Mesothelial cell of epicardium (in vitro differentiated cells): ENCODE results near the gene GSG1L. TPM values are rescaled to one million over a fixed set of nuclear protein-coding genes. Genes with fewer than 3 reads are reported as not detected.

Experiments
- DNase-seq, 2 experiments: peaks; one replicate each; pipeline ENCODE4 v3.0.0; 2021; ENCODE audit warnings: low spot score in 2 of 2; ENCODE audit not compliant: unreplicated experiment in 2 of 2
- H3K27ac Mint-ChIP-seq: 2 replicates; pipeline ENCODE4 v1.8.0; 2021; ENCODE audit warnings: mixed read lengths
- H3K27me3 Mint-ChIP-seq: 2 replicates; pipeline ENCODE4 v1.8.0; 2021; ENCODE audit warnings: low read depth, mixed read lengths
- H3K36me3 Mint-ChIP-seq: 2 replicates; pipeline ENCODE4 v1.8.0; 2021; ENCODE audit warnings: mixed read lengths
- H3K4me1 Mint-ChIP-seq: 2 replicates; pipeline ENCODE4 v1.8.0; 2021; ENCODE audit warnings: mixed read lengths
- H3K4me3 Mint-ChIP-seq: 2 replicates; pipeline ENCODE4 v1.8.0; 2021; ENCODE audit warnings: mild to moderate bottlenecking, moderate library complexity, mixed read lengths
- H3K9me3 Mint-ChIP-seq: 2 replicates; pipeline ENCODE4 v1.8.0; 2021; ENCODE audit warnings: mixed read lengths
- CTCF ChIP-seq: fragments of 200-600 bp; sonication (generic); IDR thresholded peaks from one replicate; pipeline ENCODE4 v1.5.0; 2021; ENCODE audit warnings: antibody characterized with exemption; ENCODE audit not compliant: unreplicated experiment
- total RNA-seq: library from RNA; stranded (reverse); gene quantifications from 3 replicates; pipeline ENCODE4 v1.2.1, GENCODE V29; 2021

Gene GSG1L
- 1.6 to 1.7 TPM (median 1.7 TPM) in 3 replicates for total RNA-seq

GRCh38 chr16:28063591-28064061 is at the start of gene GSG1L:
TSS of gene GSG1L (minus strand) at chr16:28063714. CDS start at chr16:28063424, 290 bp downstream.
- peak within 1 kb of the TSS; percentile 60 for H3K4me3 Mint-ChIP-seq
- H3K27ac Mint-ChIP-seq = no peak within 1 kb of the TSS
- no peaks in the 10 kb centered on the region for H3K9me3 Mint-ChIP-seq

GRCh38 chr16:28112908-28113307 is 49.4 kb upstream of the GSG1L start:
- DNase-seq = no peak
- no peak for TF ChIP-seq CTCF
- Mint-ChIP-seq H3K36me3 (peaks cover 42% of the 10 kb centered on the region), H3K4me1 (peaks cover 1% of the 10 kb centered on the region), H3K4me3 (no peak overlapping the region), H3K9me3 (no peaks in the 10 kb centered on the region), H3K27ac (no peak overlapping the region), H3K27me3 (no peaks in the 10 kb centered on the region)

More at GRCh38 chr16:28063591-28064061, at the start of gene GSG1L:
- Mint-ChIP-seq H3K36me3 (no peaks in the 10 kb centered on the region), H3K4me1 (peaks cover 9% of the 10 kb centered on the region), H3K27me3 (peaks cover 81% of the 10 kb centered on the region)
- no peak for TF ChIP-seq CTCF
- no peak for DNase-seq

- Mint-ChIP-seq H3K36me3 (peaks cover 44% of the 10 kb centered on the region), H3K27me3 (no peaks in the 10 kb centered on the region), H3K27ac (no peak overlapping the region), H3K4me1 (peaks cover 6% of the 10 kb centered on the region), H3K9me3 (no peaks in the 10 kb centered on the region), H3K4me3 (no peak overlapping the region)
- no peak for DNase-seq
- no peak for TF ChIP-seq CTCF
Measured at GRCh38 chr16:28110977-28111376, 47.5 kb upstream of the GSG1L start.

GRCh38 chr16:28110479-28110878 is 47.0 kb upstream of the GSG1L start:
- DNase-seq = no peak
- Mint-ChIP-seq H3K27ac (peak overlapping the region; percentile 54), H3K9me3 (no peaks in the 10 kb centered on the region), H3K36me3 (peaks cover 40% of the 10 kb centered on the region), H3K4me3 (no peak overlapping the region), H3K27me3 (no peaks in the 10 kb centered on the region), H3K4me1 (peaks cover 6% of the 10 kb centered on the region)
- TF ChIP-seq CTCF = no peak

- TF ChIP-seq CTCF = no peak
- H3K36me3 Mint-ChIP-seq = peaks cover 39% of the 10 kb centered on the region
- DNase-seq = no peak
- no peaks in the 10 kb centered on the region for H3K27me3 Mint-ChIP-seq
- H3K27ac Mint-ChIP-seq = peak overlapping the region; percentile 54
- H3K4me1 Mint-ChIP-seq = peaks cover 6% of the 10 kb centered on the region
- no peak overlapping the region for H3K4me3 Mint-ChIP-seq
- no peaks in the 10 kb centered on the region for H3K9me3 Mint-ChIP-seq
Measured at GRCh38 chr16:28110074-28110473, 46.6 kb upstream of the GSG1L start.
